ENCODE data around the gene ZNF304. TPM values are rescaled to one million over a fixed set of nuclear protein-coding genes. Genes with fewer than 3 reads are reported as not detected.

The ZNF304 gene
- total and polyA plus RNA-seq, 2 of the 13 experiments (the other 11 are each of a cell fraction or from before 2014, with no cell fraction given), result 3.4 to 8.0 TPM

GRCh38 chr19:57406516-57407123, 55.5 kb downstream of the ZNF304 start (continued):
- TF ChIP-seq IRF9 (CRISPR knock-in tag; IDR thresholded peaks at IDR 0.05; ENCODE audit: borderline replicate concordance) (no peak), LCORL (IDR thresholded peaks at IDR 0.05) (no peak), LCORL (CRISPR knock-in tag; IDR thresholded peaks at IDR 0.05) (0 out of 2 replicates have a peak, but pooled peaks have one; percentile 44), ZNF142 (CRISPR knock-in tag; IDR thresholded peaks at IDR 0.05) (no peak), ZNF747 (CRISPR knock-in tag; IDR thresholded peaks at IDR 0.05; ENCODE audit: borderline replicate concordance) (no peak), ARID5B (CRISPR knock-in tag; IDR thresholded peaks at IDR 0.05) (0 out of 2 replicates have a peak, but pooled peaks have one; percentile 21), ATF1 (CRISPR knock-in tag; IDR thresholded peaks at IDR 0.05) (no peak), DZIP1 (CRISPR knock-in tag; IDR thresholded peaks at IDR 0.05) (no peak), HES4 (CRISPR knock-in tag; IDR thresholded peaks at IDR 0.05; ENCODE audit: borderline replicate concordance) (no peak), MLLT10 (CRISPR knock-in tag; IDR thresholded peaks at IDR 0.05) (no peak), ZMAT3 (CRISPR knock-in tag; conservative IDR thresholded peaks at IDR 0.05) (no peak), FOXK2 (IDR thresholded peaks at IDR 0.05) (no peak), ONECUT2 (CRISPR knock-in tag; IDR thresholded peaks at IDR 0.05) (no peak), ZNF205 (CRISPR knock-in tag; IDR thresholded peaks at IDR 0.05) (peak; percentile 77), ERF (CRISPR knock-in tag; IDR thresholded peaks at IDR 0.05) (no peak), CBX1 (IDR thresholded peaks at IDR 0.05; ENCODE audit: low read depth) (no peak), ZNF10 (CRISPR knock-in tag; IDR thresholded peaks at IDR 0.05; ENCODE audit: borderline replicate concordance, low read depth) (no peak), TP53 (CRISPR knock-in tag; conservative IDR thresholded peaks at IDR 0.05) (no peak)

Data from HepG2 (cell line).